H9 (cell line): ENCODE measurements around the gene CLSTN3. TPM values are rescaled to one million over a fixed set of nuclear protein-coding genes. Genes with fewer than 3 reads are reported as not detected.
A peak's percentile ranks its signal among the peaks of the same experiment; 100 is the strongest.

Experiments used
- DNase-seq: peaks from one replicate; pipeline ENCODE4 v3.0.0-alpha.2; 2017
- H2AFZ ChIP-seq: one replicate; pipeline ENCODE4 v1.6.1; 2013; ENCODE audit warnings: mild to moderate bottlenecking, low read length, control low read depth, moderate library complexity
- H2AK5ac ChIP-seq: 2 replicates; pipeline ENCODE4 v1.6.1; 2013; ENCODE audit warnings: low read length, control low read depth, mixed read lengths; ENCODE audit not compliant: insufficient read length
- H2BK120ac ChIP-seq: one replicate; pipeline ENCODE4 v1.6.1; 2013; ENCODE audit warnings: low read depth, mild to moderate bottlenecking, low read length, control low read depth, inconsistent platforms; ENCODE audit not compliant: poor library complexity, severe bottlenecking
- H2BK12ac ChIP-seq: 2 replicates; pipeline ENCODE4 v1.6.1; 2013; ENCODE audit warnings: low read length, control low read depth, mixed read lengths, low read depth; ENCODE audit not compliant: insufficient read length
- H2BK15ac ChIP-seq: 2 replicates; pipeline ENCODE4 v1.6.1; 2013; ENCODE audit warnings: low read depth, low read length, control low read depth
- H2BK20ac ChIP-seq: one replicate; pipeline ENCODE4 v1.6.1; 2013; ENCODE audit warnings: low read depth, mild to moderate bottlenecking, low read length, control low read depth, inconsistent platforms; ENCODE audit not compliant: poor library complexity, severe bottlenecking
- H2BK5ac ChIP-seq: 2 replicates; pipeline ENCODE4 v1.6.1; 2013; ENCODE audit warnings: low read length, control low read depth, mixed read lengths; ENCODE audit not compliant: insufficient read length
- H3K14ac ChIP-seq: 2 replicates; pipeline ENCODE4 v1.6.1; 2013; ENCODE audit warnings: low read length, control low read depth; ENCODE audit not compliant: insufficient read depth
- H3K18ac ChIP-seq: 2 replicates; pipeline ENCODE4 v1.6.1; 2013; ENCODE audit warnings: low read depth, mild to moderate bottlenecking, mixed read lengths, low read length, control low read depth; ENCODE audit not compliant: insufficient read length
- H3K23ac ChIP-seq: 2 replicates; pipeline ENCODE4 v1.6.1; 2013; ENCODE audit warnings: low read length, control low read depth, mixed read lengths, low read depth; ENCODE audit not compliant: insufficient read length
- H3K23me2 ChIP-seq: 2 replicates; pipeline ENCODE4 v1.6.1; 2013; ENCODE audit warnings: low read depth, mild to moderate bottlenecking, mixed read lengths, low read length, control low read depth; ENCODE audit not compliant: insufficient read length, poor library complexity, severe bottlenecking
- H3K27ac ChIP-seq: 2 replicates; pipeline ENCODE4 v1.5.1; 2013; ENCODE audit warnings: low read length, control low read depth, mixed read lengths, low read depth; ENCODE audit not compliant: insufficient read length
- H3K27me3 ChIP-seq: 2 replicates; pipeline ENCODE4 v1.6.1; 2013; ENCODE audit warnings: low read length, control low read depth, inconsistent platforms; ENCODE audit not compliant: insufficient read depth
- H3K4ac ChIP-seq: 2 replicates; pipeline ENCODE4 v1.6.1; 2013; ENCODE audit warnings: low read depth, mild to moderate bottlenecking, control low read depth, inconsistent platforms, low read length, moderate library complexity
- H3K4me1 ChIP-seq: 2 replicates; pipeline ENCODE4 v1.6.1; 2013; ENCODE audit warnings: low read length, control low read depth, inconsistent platforms; ENCODE audit not compliant: insufficient read depth
- H3K4me2 ChIP-seq: 2 replicates; pipeline ENCODE4 v1.6.1; 2013; ENCODE audit warnings: low read length, control low read depth, mixed read lengths; ENCODE audit not compliant: insufficient read length, insufficient read depth
- H3K56ac ChIP-seq: 2 replicates; pipeline ENCODE4 v1.6.1; 2013; ENCODE audit warnings: low read depth, mild to moderate bottlenecking, mixed read lengths, low read length, control low read depth; ENCODE audit not compliant: insufficient read length
- H3K79me1 ChIP-seq: 2 replicates; pipeline ENCODE4 v1.6.1; 2013; ENCODE audit warnings: low read depth, mild to moderate bottlenecking, moderate library complexity, low read length, control low read depth, inconsistent platforms; ENCODE audit not compliant: insufficient read depth, poor library complexity, severe bottlenecking
- H3K79me2 ChIP-seq: 2 replicates; pipeline ENCODE4 v1.6.1; 2013; ENCODE audit warnings: low read length, control low read depth, inconsistent platforms; ENCODE audit not compliant: insufficient read depth
- H3K9ac ChIP-seq: 2 replicates; pipeline ENCODE4 v1.6.1; 2013; ENCODE audit warnings: low read length, control low read depth, mixed read lengths; ENCODE audit not compliant: insufficient read length; ENCODE audit errors: extremely low read depth
- H3K9me3 ChIP-seq: one replicate; pipeline ENCODE4 v1.6.1; 2013; ENCODE audit warnings: low read depth, low read length, inconsistent platforms; ENCODE audit not compliant: control insufficient read depth
- H3T11ph ChIP-seq: one replicate; pipeline ENCODE4 v1.6.1; 2013; ENCODE audit warnings: mild to moderate bottlenecking, low read length, control low read depth, inconsistent platforms
- H4K20me1 ChIP-seq: one replicate; pipeline ENCODE4 v1.6.1; 2013; ENCODE audit not compliant: control insufficient read depth, insufficient read length, insufficient read depth
- H4K5ac ChIP-seq: 2 replicates; pipeline ENCODE4 v1.6.1; 2013; ENCODE audit warnings: low read depth, mild to moderate bottlenecking, mixed read lengths, low read length, control low read depth; ENCODE audit not compliant: insufficient read length
- H4K8ac ChIP-seq: replicated peaks from 2 replicates; pipeline ENCODE4 v1.6.1; 2013; ENCODE audit warnings: low read length, control low read depth, mixed read lengths, low read depth; ENCODE audit not compliant: insufficient read length
- H4K91ac ChIP-seq: 2 replicates; pipeline ENCODE4 v1.6.1; 2013; ENCODE audit warnings: low read depth, mild to moderate bottlenecking, moderate library complexity, mixed read lengths, low read length, control low read depth; ENCODE audit not compliant: insufficient read length
- H3K27ac Mint-ChIP-seq, 3 experiments: 2 replicates in 2 of 3; 3 replicates in 1 of 3; pipeline ENCODE4 v1.8.0; 2020 to 2021; ENCODE audit warnings: mixed read lengths in 3 of 3, mild to moderate bottlenecking in 1 of 3, moderate library complexity in 1 of 3
- H3K27me3 Mint-ChIP-seq: 2 replicates; pipeline ENCODE4 v1.8.0; 2021; ENCODE audit warnings: low read depth, mild to moderate bottlenecking, moderate library complexity, mixed read lengths
- H3K36me3 Mint-ChIP-seq, 3 experiments: 2 replicates in 2 of 3; 3 replicates in 1 of 3; pipeline ENCODE4 v1.8.0; 2020 to 2021; ENCODE audit warnings: low read depth in 3 of 3, mixed read lengths in 3 of 3; ENCODE audit not compliant: insufficient read depth in 1 of 3
- H3K4me1 Mint-ChIP-seq, 2 experiments: 2 replicates each; pipeline ENCODE4 v1.8.0; 2020; ENCODE audit warnings: mixed read lengths in 2 of 2
- H3K4me3 Mint-ChIP-seq, 2 experiments: 2 replicates in 1 of 2; 3 replicates in 1 of 2; pipeline ENCODE4 v1.8.0; 2020 to 2021; ENCODE audit warnings: mild to moderate bottlenecking in 2 of 2, mixed read lengths in 2 of 2, moderate library complexity in 1 of 2
- H3K9me3 Mint-ChIP-seq, 2 experiments: 2 replicates in 1 of 2; 3 replicates in 1 of 2; pipeline ENCODE4 v1.8.0; 2020; ENCODE audit warnings: mild to moderate bottlenecking in 2 of 2, mixed read lengths in 2 of 2, moderate library complexity in 1 of 2
- CTCF ChIP-seq: fragments of 200-600 bp; sonication (generic); conservative IDR thresholded peaks from 3 replicates; pipeline ENCODE4 v1.8.0; 2021; ENCODE audit warnings: antibody characterized with exemption, mild to moderate bottlenecking
- WGBS: extraction: QIAGEN DNeasy Blood & Tissue Kit; methylation state at CpG from one replicate; pipeline ENCODE4 v1.1.7; 2013; ENCODE audit warnings: missing lambda C conversion rate, low lambda C conversion rate, mixed read lengths; ENCODE audit not compliant: insufficient read length; ENCODE audit errors: extremely low coverage; 5-methylcytosine and 5-hydroxymethylcytosine counted together
- total RNA-seq: library from RNA; stranded (reverse); gene quantifications from 2 replicates; pipeline ENCODE4 v1.2.1, GENCODE V29; 2021

Gene CLSTN3
- total RNA-seq, 1 experiment from 2014 or later = 26.2 TPM

- H4K8ac ChIP-seq = no peak overlapping the region
- no peak overlapping the region for H3K27ac ChIP-seq
- H2BK15ac ChIP-seq = no peak overlapping the region
- H3K27ac Mint-ChIP-seq = peak overlapping the region in 1 of 3 experiments; percentile 72; a peak in 1 of 7 replicates
- H2AFZ ChIP-seq = no peak overlapping the region
- TF ChIP-seq CTCF = no peak
- no peaks in the 10 kb centered on the region; the same call in 1 of the 2 replicates for H3K27me3 Mint-ChIP-seq
- no peaks in the 10 kb centered on the region for H3K4me1 ChIP-seq
- H3T11ph ChIP-seq = no peak overlapping the region
- no peak for DNase-seq
- H2BK20ac ChIP-seq = no peak overlapping the region
- H3K9me3 Mint-ChIP-seq = peaks cover 6 to 12% of the 10 kb centered on the region in 2 experiments
- H3K4me3 Mint-ChIP-seq = no peak overlapping the region
- no peaks in the 10 kb centered on the region for H3K79me1 ChIP-seq
- H2BK120ac ChIP-seq = no peak overlapping the region
- H4K5ac ChIP-seq = no peak overlapping the region
- peaks cover 22 to 44% (median 24%) of the 10 kb centered on the region in 3 experiments for H3K36me3 Mint-ChIP-seq
- no peak overlapping the region for H3K14ac ChIP-seq
- H3K9me3 ChIP-seq = no peaks in the 10 kb centered on the region
- no peaks in the 10 kb centered on the region for H3K79me2 ChIP-seq
- H4K91ac ChIP-seq = no peak overlapping the region
- peaks cover 6 to 7% of the 10 kb centered on the region in 2 experiments for H3K4me1 Mint-ChIP-seq
- H3K27me3 ChIP-seq = no peaks in the 10 kb centered on the region
- H4K20me1 ChIP-seq = no peaks in the 10 kb centered on the region
- H2AK5ac ChIP-seq = no peak overlapping the region
- H3K9ac ChIP-seq = no peak overlapping the region
- no CpG with 5 or more reads among the region's 14 CpGs for WGBS
- no peak overlapping the region for H2BK5ac ChIP-seq
- no peak overlapping the region for H3K23ac ChIP-seq
- no peak overlapping the region for H2BK12ac ChIP-seq
- no peak overlapping the region for H3K4ac ChIP-seq
- no peak overlapping the region for H3K18ac ChIP-seq
- no peak overlapping the region for H3K4me2 ChIP-seq
- H3K23me2 ChIP-seq = peaks cover 11% of the 10 kb centered on the region
- no peak overlapping the region for H3K56ac ChIP-seq
These were observed 26.2 kb upstream of the CLSTN3 start for GRCh38 chr12:7103837-7104584.
